ENCODE results near the gene DCDC1. TPM values are rescaled to one million over a fixed set of nuclear protein-coding genes. Genes with fewer than 3 reads are reported as not detected.

Gene DCDC1
- polyA plus RNA-seq, 2 of the 4 experiments (the other 2 are of a cell fraction), result 2.8 to 9.5 TPM

DNA sequence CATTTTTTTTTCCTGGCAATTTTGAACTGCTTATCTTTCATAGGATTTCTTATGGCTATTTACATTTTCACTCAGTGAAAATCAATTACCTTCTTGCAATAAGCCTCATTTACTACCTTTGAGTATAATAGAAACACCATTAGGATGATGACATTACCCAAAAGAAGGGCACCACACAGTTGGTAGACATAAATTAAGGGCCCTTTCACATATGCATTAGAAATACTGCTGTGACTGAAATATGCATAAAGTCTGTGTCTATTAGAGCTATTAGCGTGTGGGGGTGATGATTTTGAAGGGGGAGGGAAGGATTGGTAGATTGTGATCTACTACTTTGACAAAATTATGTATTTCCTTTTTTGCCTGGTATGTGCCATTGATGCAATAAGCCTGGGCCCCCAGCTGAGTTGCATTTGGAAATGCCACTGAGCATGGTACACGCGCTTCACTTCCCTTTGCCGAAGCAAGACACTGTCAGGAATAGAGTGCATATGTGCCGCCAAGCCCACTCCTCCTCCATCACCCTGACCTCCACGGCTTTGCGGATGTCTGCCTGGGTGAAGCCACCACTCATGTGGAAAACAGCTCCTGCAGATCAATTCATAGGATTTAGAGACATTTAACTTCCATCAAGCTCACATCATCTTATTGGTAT lies 339.3 kb downstream of the DCDC1 start (continued):
- TF ChIP-seq, protein P1, sequence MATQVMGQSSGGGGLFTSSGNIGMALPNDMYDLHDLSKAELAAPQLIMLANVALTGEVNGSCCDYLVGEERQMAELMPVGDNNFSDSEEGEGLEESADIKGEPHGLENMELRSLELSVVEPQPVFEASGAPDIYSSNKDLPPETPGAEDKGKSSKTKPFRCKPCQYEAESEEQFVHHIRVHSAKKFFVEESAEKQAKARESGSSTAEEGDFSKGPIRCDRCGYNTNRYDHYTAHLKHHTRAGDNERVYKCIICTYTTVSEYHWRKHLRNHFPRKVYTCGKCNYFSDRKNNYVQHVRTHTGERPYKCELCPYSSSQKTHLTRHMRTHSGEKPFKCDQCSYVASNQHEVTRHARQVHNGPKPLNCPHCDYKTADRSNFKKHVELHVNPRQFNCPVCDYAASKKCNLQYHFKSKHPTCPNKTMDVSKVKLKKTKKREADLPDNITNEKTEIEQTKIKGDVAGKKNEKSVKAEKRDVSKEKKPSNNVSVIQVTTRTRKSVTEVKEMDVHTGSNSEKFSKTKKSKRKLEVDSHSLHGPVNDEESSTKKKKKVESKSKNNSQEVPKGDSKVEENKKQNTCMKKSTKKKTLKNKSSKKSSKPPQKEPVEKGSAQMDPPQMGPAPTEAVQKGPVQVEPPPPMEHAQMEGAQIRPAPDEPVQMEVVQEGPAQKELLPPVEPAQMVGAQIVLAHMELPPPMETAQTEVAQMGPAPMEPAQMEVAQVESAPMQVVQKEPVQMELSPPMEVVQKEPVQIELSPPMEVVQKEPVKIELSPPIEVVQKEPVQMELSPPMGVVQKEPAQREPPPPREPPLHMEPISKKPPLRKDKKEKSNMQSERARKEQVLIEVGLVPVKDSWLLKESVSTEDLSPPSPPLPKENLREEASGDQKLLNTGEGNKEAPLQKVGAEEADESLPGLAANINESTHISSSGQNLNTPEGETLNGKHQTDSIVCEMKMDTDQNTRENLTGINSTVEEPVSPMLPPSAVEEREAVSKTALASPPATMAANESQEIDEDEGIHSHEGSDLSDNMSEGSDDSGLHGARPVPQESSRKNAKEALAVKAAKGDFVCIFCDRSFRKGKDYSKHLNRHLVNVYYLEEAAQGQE (IDR thresholded peaks at IDR 0.05), result no peak
- no peak for TF ChIP-seq PHF8 (IDR thresholded peaks at IDR 0.05; ENCODE audit: borderline replicate concordance, low read depth)
- no peak for TF ChIP-seq JUN (IDR thresholded peaks at IDR 0.05)
- TF ChIP-seq CBX2 (IDR thresholded peaks at IDR 0.05; ENCODE audit: borderline replicate concordance, low read depth), result no peak
- no peak for TF ChIP-seq HEYL (CRISPR knock-in tag; IDR thresholded peaks at IDR 0.05)
- TF ChIP-seq NR3C1 (IDR thresholded peaks at IDR 0.05), result no peak
- TF ChIP-seq FOXS1 (CRISPR knock-in tag; IDR thresholded peaks at IDR 0.05), result no peak
- TF ChIP-seq, protein P2, sequence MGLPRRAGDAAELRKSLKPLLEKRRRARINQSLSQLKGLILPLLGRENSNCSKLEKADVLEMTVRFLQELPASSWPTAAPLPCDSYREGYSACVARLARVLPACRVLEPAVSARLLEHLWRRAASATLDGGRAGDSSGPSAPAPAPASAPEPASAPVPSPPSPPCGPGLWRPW (IDR thresholded peaks at IDR 0.05), result no peak

GRCh38 chr11:31026315-31026714 lies 343.2 kb downstream of the DCDC1 start:
- H3K4me1 ChIP-seq, result no peaks in the 10 kb centered on the region
- no peak overlapping the region for H3K27ac ChIP-seq
- ChIA-PET CTCF (no interaction called here), POLR2A (no interaction called here)
- H3K4me3 ChIP-seq, result no peak overlapping the region
- H3K4me2 ChIP-seq, result no peak overlapping the region
- no peak for DNase-seq (ENCODE audit: low read depth in 1 of 2, low spot score in 1 of 2)
- H3K9me3 ChIP-seq, result no peaks in the 10 kb centered on the region
- WGBS (ENCODE audit: missing lambda C conversion rate), result 83% methylated on average over 6 of the region's 6 CpGs
- no peak for ATAC-seq
- no peak for FAIRE-seq
- TF ChIP-seq FOSL2 (IDR thresholded peaks at IDR 0.05), result no peak
- TF ChIP-seq FOSL2 (CRISPR knock-in tag; IDR thresholded peaks at IDR 0.05), result no peak
- no peak for TF ChIP-seq EP300 (IDR thresholded peaks at IDR 0.05)
- no peak for TF ChIP-seq BHLHE40 (IDR thresholded peaks at IDR 0.05; ENCODE audit: low read depth, low read length)
- TF ChIP-seq JUNB (IDR thresholded peaks at IDR 0.05), result no peak
- TF ChIP-seq ATOH8 (CRISPR knock-in tag; IDR thresholded peaks at IDR 0.05; ENCODE audit: low read depth), result no peak
- no peak for TF ChIP-seq PBX3 (IDR thresholded peaks at IDR 0.05)

- CTCF ChIA-PET, result no interaction called here
- no peak for DNase-seq (ENCODE audit: low read depth in 1 of 2, low spot score in 1 of 2)
- no peak for FAIRE-seq
- H3K4me2 ChIP-seq, result no peak overlapping the region
- no peak overlapping the region for H3K4me3 ChIP-seq
- H3K27ac ChIP-seq, result no peak overlapping the region
- WGBS (ENCODE audit: missing lambda C conversion rate), result 18% methylated on average over 2 of the region's 2 CpGs
- TF ChIP-seq ZFP36 (IDR thresholded peaks at IDR 0.05; ENCODE audit: borderline replicate concordance, partially characterized antibody) (no peak), GATA3 (IDR thresholded peaks at IDR 0.05; ENCODE audit: borderline replicate concordance) (no peak), ZC3H11A (IDR thresholded peaks at IDR 0.05) (no peak), PBX3 (IDR thresholded peaks at IDR 0.05) (no peak), NPAS2 (CRISPR knock-in tag; IDR thresholded peaks at IDR 0.05; ENCODE audit: borderline replicate concordance) (no peak)
- POLR2A ChIA-PET, result no interaction called here
- no peaks in the 10 kb centered on the region for H3K4me1 ChIP-seq
- no peaks in the 10 kb centered on the region for H3K9me3 ChIP-seq
- no peak for ATAC-seq
Measured at GRCh38 chr11:31022080-31022479, 347.5 kb downstream of the DCDC1 start.

Data from A549 (cell line).